GM10266 (cell line): ENCODE results near the gene C1orf52.

Experiments used
- DNase-seq: peaks from one replicate; pipeline ENCODE4 v3.0.0; 2012; ENCODE audit errors: extremely low spot score
- CTCF ChIP-seq: IDR thresholded peaks from 2 replicates; pipeline ENCODE4 v1.5.1; 2012; ENCODE audit warnings: mild to moderate bottlenecking, low read depth; ENCODE audit not compliant: control insufficient read depth, insufficient read depth; ENCODE audit errors: missing control alignments

Gene C1orf52

GRCh38 chr1:85277802-85278201 lies 18.3 kb upstream of the C1orf52 start:
- DNase-seq, result no peak
- TF ChIP-seq CTCF, result no peak

GRCh38 chr1:85276978-85277639 lies 17.6 kb upstream of the C1orf52 start:
- no peak for DNase-seq
- no peak for TF ChIP-seq CTCF

GRCh38 chr1:85276215-85276977 lies 16.9 kb upstream of the C1orf52 start, which contains the start of gene BCL10:
BCL10 (minus strand) TSS chr1:85276632; CDS start chr1:85276352, 280 bp downstream.
- TF ChIP-seq CTCF, result no peak
- DNase-seq, result peak; percentile 93

GRCh38 chr1:85275701-85276214 lies 16.3 kb upstream of the C1orf52 start:
- DNase-seq, result peak; percentile 25
- TF ChIP-seq CTCF, result no peak

- TF ChIP-seq CTCF, result no peak
- no peak for DNase-seq
Measured at GRCh38 chr1:85274969-85275453, 15.5 kb upstream of the C1orf52 start.

GRCh38 chr1:85273397-85273796 lies 13.9 kb upstream of the C1orf52 start:
- no peak for DNase-seq
- no peak for TF ChIP-seq CTCF
